HL-60 (cell line): ENCODE measurements around the gene HORMAD2.

Experiments used
- GABPA ChIP-seq: IDR thresholded peaks from 2 replicates; pipeline ENCODE4 v1.6.1; 2012; ENCODE audit warnings: low read depth
- POLR2AphosphoS5 ChIP-seq: IDR thresholded peaks from 2 replicates; pipeline ENCODE4 v1.6.1; 2012; ENCODE audit warnings: low read depth
- SPI1 ChIP-seq: IDR thresholded peaks from 2 replicates; pipeline ENCODE4 v1.6.1; 2012; ENCODE audit warnings: low read depth, mild to moderate bottlenecking, borderline replicate concordance
- TF ChIP-seq, protein P1 (sequence below): IDR thresholded peaks from one replicate; pipeline ENCODE4 v1.5.1; 2011; ENCODE audit warnings: low read length, control low read depth, inconsistent platforms; ENCODE audit not compliant: insufficient read depth
- TF ChIP-seq, protein P2 (sequence below): IDR thresholded peaks from 2 replicates; pipeline ENCODE4 v1.6.1; 2012; ENCODE audit warnings: low read depth; ENCODE audit not compliant: insufficient replicate concordance

- TF ChIP-seq, protein P1, sequence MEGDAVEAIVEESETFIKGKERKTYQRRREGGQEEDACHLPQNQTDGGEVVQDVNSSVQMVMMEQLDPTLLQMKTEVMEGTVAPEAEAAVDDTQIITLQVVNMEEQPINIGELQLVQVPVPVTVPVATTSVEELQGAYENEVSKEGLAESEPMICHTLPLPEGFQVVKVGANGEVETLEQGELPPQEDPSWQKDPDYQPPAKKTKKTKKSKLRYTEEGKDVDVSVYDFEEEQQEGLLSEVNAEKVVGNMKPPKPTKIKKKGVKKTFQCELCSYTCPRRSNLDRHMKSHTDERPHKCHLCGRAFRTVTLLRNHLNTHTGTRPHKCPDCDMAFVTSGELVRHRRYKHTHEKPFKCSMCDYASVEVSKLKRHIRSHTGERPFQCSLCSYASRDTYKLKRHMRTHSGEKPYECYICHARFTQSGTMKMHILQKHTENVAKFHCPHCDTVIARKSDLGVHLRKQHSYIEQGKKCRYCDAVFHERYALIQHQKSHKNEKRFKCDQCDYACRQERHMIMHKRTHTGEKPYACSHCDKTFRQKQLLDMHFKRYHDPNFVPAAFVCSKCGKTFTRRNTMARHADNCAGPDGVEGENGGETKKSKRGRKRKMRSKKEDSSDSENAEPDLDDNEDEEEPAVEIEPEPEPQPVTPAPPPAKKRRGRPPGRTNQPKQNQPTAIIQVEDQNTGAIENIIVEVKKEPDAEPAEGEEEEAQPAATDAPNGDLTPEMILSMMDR = no peak
- no peak for TF ChIP-seq POLR2AphosphoS5
- TF ChIP-seq, protein P2, sequence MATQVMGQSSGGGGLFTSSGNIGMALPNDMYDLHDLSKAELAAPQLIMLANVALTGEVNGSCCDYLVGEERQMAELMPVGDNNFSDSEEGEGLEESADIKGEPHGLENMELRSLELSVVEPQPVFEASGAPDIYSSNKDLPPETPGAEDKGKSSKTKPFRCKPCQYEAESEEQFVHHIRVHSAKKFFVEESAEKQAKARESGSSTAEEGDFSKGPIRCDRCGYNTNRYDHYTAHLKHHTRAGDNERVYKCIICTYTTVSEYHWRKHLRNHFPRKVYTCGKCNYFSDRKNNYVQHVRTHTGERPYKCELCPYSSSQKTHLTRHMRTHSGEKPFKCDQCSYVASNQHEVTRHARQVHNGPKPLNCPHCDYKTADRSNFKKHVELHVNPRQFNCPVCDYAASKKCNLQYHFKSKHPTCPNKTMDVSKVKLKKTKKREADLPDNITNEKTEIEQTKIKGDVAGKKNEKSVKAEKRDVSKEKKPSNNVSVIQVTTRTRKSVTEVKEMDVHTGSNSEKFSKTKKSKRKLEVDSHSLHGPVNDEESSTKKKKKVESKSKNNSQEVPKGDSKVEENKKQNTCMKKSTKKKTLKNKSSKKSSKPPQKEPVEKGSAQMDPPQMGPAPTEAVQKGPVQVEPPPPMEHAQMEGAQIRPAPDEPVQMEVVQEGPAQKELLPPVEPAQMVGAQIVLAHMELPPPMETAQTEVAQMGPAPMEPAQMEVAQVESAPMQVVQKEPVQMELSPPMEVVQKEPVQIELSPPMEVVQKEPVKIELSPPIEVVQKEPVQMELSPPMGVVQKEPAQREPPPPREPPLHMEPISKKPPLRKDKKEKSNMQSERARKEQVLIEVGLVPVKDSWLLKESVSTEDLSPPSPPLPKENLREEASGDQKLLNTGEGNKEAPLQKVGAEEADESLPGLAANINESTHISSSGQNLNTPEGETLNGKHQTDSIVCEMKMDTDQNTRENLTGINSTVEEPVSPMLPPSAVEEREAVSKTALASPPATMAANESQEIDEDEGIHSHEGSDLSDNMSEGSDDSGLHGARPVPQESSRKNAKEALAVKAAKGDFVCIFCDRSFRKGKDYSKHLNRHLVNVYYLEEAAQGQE = no peak
- TF ChIP-seq SPI1 = no peak
- TF ChIP-seq GABPA = no peak
Measured at GRCh38 chr22:30062259-30062658, 18.0 kb upstream of the HORMAD2 start.
